ENCODE results near the gene PIKFYVE.
"Not testable (repeated sequence)": the region's sequence is repeated elsewhere in the genome, so short reads cannot be mapped to it uniquely, and the experiment has no call there.

PIKFYVE gene

DNA sequence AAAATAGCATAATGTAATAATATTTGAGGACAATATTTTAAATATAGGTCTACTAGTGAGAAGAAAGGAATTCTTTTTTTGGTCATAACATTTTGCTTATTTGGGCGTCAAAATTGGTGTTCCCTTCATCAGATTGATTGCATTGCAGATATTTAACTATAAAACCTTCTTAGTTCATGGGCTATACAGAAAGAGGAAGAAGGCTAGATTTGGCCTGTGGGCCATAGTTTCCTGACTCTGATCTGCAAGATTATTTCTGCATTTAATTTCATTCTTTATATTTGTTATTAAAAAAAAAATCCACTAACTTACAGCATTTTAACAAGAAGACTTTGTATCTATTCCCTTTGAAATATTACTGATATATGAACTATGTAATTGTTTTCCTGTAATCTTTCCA lies 31.9 kb downstream of the PIKFYVE start:
- DNase-seq = no peak

DNA sequence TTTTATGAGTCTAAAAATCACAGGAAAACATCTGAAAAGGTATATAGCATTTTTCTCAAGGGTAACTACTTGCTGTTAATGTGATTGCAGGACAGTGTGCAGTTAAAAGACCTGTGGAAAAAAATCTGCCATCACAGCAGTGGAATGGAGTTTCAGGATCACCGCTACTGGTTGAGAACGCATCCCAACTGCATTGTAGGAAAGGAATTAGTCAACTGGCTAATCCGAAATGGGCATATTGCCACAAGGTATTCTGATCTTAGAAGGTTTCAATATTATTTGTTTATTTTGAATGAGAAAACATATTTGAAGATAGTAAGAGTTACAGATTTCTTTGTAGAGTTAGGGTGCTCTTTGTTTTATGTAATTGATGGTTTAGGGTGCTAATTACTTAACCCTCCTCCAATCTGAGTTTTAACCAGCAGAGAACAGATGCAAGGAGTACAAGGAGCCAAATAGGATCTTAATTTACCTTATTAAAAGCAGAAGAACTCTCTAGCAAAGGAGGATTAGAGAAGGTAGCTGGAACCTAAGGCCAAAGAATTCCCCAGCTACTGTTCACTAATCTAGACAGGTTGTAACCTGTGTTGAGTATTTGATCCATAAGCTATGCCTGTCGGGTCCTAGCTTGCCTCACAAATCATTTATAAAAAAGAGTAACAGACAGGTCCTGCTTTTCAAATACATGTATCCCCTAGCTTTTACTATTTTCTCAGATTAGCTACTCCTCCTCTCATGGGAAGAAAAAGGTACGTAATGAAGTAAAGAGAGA lies 35.0 kb downstream of the PIKFYVE start:
- no peak for DNase-seq

DNA sequence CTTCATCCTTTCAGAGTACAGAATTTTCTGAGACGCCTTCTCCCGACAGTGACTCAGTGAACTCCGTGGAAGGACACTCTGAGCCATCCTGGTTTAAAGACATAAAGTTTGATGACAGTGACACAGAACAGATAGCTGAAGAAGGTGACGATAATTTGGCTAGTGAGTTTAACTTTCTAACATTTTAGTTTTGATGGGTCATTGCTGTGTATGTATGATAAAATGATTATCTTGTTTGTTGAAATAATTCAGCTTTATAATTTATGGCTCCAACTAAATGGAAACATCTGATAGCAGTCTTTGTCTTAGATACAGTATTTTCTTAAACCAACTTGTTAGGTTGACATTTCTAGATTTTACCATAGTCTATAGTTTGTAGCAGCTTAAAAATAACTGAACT lies 38.1 kb downstream of the PIKFYVE start:
- DNase-seq = no peak

DNA sequence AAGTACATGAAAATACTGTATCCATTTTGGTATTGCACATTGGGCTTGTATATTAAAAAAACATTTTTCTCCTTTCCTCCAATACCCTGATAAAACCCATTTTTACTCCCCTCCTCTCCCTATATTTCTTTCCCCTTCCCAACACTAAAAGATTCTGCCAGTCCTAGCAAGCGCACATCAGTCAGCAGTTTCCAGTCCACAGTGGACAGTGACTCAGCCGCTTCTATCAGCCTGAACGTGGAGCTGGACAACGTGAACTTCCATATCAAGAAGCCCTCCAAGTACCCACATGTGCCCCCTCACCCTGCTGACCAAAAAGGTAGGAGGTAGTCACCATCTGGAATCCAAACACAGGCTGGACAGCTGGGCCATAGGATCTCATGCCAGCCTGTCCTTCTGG lies 38.6 kb downstream of the PIKFYVE start:
- no peak for DNase-seq

DNA sequence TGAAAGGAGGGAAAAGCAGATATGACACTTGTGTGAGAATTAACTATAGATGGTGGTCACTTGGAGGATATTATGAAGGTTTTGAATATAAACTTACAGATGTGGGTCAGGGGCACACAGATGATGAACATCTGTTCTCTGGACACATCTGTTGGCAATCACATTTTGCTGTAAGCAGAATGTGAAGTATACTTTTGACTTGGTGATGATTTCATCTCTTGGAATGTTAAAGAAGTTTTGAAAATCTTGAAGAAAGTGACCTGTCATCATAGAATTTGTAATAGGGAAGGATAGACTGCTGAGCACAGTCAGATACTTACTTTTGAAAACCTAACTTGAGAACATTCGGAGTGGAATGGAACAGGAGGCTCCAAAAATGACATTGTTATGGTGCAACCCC lies 40.2 kb downstream of the PIKFYVE start:
- no peak for DNase-seq

DNA sequence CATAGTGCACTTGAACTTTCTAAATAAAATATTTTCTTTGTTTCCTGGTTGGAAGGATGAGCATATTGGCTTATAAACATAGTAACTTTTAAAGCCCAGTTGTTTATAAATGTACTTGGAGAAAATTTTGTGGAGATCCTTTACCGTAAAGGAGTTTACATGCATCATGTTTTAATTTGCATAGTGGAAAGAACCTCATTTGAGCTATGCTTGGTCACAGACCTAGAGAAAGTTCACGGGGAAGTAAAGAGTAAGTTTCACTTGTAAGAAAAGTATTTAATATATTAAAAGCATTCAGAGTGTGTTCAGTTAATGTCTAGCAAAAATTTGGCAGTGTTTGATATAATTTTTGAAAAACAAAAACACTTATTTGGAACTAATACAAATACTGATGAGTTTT lies 45.3 kb downstream of the PIKFYVE start:
- no peak for DNase-seq

DNA sequence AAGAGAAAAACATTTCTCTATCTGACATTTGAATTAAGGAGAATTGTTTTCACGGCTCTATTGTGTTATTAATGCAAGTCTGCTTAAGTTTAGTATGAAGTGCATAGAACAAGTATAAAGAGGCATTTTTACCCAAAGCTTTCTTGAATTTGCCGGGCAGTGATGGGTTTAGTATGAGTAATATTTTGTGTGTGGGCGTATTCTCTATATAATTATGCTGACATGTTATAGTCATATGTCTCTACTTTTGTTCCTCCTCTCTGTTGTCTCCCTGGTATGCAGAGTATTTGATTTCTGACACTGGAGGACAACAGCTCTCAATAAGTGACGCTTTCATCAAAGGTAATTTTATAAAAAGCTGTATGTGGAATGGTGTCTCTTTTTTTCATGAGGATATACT lies 45.9 kb downstream of the PIKFYVE start:
- no peak for DNase-seq

DNA sequence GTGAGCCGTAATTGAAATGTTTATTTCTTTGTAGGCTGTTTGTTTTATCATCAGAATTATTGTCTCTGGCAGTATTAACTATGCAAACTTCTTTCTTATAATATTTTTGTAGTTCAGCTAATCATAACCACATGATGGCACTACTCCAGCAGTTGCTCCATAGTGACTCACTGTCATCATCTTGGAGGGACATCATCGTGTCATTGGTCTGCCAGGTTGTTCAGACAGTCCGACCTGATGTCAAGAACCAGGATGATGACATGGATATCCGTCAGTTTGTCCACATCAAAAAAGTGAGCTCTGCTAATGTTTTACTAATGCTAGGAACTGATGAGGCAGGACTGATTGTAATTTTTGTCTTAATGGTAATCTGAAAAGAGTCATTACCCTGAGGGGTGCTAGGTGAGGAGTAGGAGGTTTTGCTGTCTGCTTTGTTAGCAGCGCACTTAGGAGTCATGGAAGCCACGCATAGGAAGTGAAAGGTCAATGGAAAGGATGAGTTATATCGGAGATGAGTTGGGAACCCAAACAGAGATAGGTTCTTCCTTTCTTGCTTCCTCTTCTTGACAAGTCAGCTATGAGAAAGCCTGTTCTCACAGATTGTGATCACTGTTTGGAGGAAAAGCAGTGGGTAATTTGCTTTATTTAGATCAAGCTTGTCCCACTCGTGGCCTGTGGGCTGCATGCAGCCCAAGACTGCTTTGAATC lies 49.2 kb downstream of the PIKFYVE start:
- no peak for DNase-seq

DNA sequence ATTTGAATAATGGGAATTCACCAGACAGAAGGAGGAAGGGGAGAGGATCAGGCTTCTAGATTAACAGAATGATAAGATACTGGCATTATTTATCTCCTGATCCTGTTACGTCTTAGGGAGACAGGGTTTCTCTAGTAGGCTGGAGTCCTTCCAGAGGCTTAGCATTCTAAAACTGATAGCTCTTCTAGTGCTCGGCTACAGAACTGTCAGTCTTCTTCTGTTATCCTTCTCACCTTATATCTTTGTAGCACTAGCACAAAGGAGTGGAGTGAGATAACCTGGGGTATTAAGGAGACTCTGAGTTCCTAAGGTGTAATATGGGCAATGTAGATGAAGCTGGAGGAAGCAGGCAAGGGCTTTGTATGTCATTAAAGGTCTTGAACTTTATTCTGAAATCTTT lies 52.1 kb downstream of the PIKFYVE start:
- DNase-seq = no peak

DNA sequence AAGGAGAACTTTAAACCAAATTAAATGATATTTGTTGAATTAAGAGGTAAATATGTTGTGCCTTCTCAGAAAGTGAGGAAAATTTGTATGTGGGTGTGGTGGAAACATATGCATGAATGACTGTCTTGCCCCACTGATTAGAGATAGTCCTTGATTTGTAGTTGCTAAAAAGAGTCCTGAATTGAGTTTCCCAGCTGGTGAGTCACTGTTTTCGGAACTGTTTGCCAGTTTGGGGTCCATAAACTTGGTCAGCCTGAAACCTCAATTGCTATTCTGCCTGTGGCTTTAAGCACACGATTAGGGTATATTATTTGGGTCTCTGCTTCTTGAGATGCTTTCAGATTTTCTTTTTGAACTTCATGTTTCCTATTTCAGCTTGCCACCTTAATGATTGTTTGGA lies 53.3 kb downstream of the PIKFYVE start:
- DNase-seq = no peak

DNA sequence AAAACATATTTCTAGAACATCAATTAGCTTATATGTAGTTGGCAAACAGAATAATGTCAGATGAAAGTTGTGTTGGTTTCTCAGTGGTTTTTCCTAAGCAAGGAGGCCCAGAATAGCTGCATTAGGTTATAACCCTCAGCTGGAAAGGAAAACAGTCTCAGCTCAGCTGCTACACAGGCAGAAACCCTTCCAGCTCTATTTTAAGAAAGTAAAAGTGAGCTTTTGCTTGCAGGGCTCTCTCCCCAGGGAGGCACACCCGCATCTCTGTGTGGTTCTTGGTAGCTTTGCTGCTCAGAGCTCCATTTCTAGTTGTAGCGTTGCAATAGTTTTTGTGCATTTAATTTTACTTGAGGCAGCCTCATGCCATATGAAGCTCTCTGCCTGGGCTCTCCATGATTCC lies 54.6 kb downstream of the PIKFYVE start:
- DNase-seq = peak in 14 of 58 donors; percentile 0 to 35 (median 8)

DNA sequence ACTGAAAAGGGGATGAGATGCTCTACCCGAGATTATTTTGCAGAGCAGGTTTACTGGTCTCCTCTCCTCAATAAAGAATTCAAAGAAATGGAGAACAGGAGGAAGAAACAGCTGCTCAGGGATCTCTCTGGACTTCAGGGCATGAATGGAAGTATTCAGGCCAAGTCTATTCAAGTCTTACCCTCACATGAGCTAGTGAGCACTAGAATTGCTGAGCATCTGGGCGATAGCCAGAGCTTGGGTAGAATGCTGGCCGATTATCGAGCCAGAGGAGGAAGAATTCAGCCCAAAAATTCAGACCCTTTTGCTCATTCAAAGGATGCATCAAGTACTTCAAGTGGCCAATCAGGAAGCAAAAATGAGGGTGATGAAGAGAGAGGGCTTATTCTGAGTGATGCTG lies 60.0 kb downstream of the PIKFYVE start:
- DNase-seq = peak in 26 of 58 donors; percentile 2 to 59 (median 18)

DNA sequence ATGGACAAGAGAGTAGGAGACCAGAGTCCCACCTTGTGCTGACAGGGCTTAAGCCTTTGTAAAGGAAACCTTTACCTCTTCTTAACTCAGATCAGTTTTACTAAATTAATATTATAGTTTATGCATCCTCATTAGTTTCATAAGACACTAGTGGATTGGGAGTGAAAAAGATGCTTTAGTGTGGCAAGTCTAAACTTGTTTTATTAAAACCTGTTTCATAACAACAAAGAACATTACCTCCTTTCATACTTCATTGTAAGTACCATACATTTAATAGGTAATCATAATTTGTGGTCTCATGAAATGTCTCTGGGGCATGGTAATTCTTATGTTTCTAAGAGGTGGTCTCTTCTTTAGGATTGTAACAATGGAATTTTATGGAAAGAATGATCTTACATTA lies 63.4 kb downstream of the PIKFYVE start:
- DNase-seq = no peak

DNA sequence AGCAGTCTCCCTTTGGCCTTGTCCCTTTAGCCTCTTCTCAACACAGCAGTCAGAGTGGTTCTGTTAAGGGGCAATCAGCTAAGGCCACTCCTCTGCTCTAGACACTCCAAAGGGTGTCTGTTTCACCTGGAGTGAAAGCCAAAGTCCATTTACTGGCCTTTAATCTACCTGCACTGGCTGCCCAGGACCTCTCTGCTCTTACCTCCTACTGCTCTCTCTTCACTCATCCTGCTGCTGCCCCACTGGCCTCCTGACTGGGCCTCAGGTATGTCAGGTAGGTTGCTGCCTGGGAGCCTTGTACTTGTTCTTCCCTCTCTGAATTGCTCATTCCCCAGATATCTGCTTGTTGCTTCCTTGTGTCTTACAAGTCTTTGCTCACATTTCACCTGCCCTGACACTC lies 68.2 kb downstream of the PIKFYVE start:
- DNase-seq = no peak

DNA sequence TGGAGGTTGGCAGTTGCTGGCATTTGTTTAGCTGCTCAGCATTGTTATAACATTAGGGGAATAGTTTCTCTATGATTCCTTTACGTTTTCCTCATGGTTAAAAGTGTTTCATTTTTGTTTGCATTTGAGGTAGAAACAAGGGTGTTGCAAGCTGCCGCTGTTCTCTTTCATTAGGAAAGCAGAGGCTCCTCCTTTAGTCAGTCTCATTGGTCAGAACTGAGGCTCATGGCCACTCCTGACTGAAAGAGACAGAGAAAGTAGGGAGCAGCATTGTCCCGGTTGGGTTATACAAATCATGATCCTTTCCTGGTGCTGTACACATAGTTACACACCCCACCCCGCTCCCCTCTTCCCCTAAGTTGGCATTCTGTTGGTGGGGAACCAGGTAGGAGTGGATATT lies 80.7 kb downstream of the PIKFYVE start:
- no peak for DNase-seq

DNA sequence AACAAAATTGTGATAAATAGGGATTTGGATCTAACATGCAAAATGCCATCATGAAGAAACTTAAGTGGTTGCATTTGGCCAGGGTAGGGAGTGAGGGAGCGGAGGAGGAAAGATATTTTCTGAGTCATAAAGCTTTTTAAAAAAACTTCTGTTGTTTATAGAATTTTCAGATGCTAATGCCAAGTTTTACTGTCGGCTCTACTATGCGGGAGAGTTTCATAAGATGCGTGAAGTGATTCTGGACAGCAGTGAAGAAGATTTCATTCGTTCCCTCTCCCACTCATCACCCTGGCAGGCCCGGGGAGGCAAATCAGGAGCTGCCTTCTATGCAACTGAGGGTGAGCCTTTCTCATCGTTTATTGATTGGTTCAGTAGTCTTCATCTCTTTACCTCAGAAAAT lies 84.6 kb downstream of the PIKFYVE start:
- peak in 11 of 58 donors; percentile 5 to 40 (median 26) for DNase-seq

DNA sequence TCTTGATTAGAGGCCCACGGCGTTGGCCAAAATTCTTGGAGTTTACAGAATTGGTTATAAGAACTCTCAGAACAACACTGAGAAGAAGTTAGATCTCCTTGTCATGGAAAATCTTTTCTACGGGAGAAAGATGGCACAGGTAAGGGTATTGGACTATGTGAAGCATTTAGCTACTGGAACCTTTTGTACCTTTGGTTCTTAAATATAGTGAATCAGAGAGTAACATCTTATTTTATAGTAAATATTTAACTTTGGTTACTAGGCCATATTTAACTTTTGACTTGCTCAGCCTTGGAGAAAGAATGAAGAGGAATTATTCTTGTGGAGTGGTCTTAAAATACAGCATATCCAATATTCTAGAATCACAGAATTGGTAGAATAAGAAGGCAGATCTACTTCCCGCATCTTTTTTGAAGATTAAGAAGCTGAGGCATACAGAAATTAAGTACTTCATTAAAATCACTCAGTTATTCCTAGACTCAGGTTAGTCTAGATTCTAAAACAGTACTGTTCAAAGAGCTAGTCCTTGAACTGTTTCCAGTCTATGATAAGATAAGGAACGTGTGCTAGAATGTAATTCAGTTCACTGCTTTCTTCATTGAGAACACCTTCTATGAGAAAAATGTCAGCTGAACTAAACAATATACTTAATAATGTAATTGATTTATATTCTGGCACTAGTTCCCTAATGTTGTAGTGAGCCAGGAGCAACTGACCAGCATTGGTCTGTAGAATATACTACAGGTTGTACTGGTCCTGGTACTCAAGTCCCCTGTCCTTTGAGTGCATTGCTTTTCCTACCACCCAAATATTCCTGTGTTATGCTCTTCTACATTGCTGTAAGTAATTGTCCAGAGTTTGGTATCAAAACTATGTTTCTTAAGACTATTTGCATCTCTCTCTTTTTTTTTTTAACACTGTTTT lies 86.9 kb downstream of the PIKFYVE start:
- DNase-seq = no peak

DNA sequence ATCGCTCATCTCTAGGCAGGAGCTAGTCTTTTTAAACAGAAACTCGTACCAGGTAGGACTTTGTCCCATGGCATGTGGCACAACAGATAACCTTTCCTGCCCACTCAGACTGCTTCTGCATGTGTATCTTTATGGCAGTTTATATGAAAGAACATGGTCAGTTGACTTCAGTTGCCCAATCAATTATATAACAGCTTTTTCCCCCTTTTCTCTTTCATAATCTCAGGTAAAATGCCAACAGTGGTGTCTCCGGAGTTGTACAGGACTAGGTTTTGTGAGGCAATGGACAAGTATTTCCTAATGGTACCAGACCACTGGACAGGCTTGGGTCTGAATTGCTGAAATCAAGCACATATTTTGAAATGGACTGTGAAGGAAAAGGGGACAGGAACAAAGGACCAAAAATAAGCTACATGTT lies 88.9 kb downstream of the PIKFYVE start:
- DNase-seq = no peak

DNA sequence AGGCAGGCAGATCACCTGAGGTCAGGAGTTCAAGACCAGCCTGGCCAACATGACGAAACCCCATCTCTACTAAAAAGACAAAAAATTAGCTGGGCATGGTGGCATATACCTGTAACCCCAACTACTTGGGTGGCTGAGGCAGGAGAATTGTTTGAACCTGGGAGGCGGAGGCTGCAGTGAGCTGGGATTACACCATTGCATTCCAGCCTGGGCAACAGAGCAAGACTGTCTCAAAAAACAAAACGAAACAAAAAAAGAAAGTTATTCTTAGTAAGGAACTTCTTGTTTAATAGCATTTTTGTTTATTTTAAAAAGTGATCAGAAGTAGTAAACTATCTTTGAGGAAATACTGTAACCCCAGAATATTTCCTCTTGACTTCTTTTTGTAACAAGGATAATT lies 90.4 kb downstream of the PIKFYVE start:
- DNase-seq = not testable (repeated sequence)

DNA sequence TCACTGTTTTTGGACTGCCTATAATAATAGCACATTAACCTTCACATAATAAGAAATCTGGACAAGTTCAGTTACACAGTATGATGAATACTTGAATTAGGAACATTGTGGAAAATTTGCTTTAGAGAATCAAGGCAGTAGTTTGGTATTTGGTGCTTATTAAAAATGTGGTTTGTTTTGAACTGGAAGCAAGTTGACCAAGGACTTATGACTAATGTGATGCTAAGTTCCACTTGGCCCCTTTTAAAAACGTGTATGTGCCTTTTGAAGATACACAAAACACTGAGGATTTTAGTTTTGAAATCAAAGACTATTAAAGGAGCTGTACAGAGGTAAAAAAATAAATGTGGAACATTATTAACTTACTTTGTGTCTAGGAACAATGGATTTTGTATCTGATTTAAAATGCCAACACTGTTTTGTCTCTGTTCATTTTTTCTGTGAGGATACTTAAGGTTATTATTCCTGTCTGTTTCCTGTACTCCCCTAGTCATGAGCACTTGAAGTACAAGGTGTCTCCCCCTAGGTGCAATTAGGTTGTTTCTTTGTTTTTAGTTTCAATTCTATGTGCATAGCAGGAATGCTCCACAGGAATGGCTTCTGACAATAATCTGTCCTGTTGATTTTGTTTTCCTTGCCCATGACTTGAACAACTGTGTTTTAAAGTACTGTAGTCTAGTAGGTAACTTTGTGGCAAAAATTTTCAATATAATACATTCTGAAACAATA lies 91.0 kb downstream of the PIKFYVE start:
- DNase-seq = no peak
